SHP77 treated with DMSO at 0.1 percent for 48 hours (cell line): ENCODE data around the gene NKX2-3.

ENCODE experiments used
- DNase-seq: peaks from one replicate; lab custom pipeline; 2025; lab: John Stamatoyannopoulos, UW

The NKX2-3 gene

GRCh38 chr10:99532687-99533495, at the start of gene NKX2-3:
Gene NKX2-3 (plus strand): TSS chr10:99532942. CDS start chr10:99533132, 190 bp downstream.
- no peak for DNase-seq

GRCh38 chr10:99484626-99485581, 47.8 kb upstream of the NKX2-3 start:
- DNase-seq = no peak

GRCh38 chr10:99487125-99487807, 45.5 kb upstream of the NKX2-3 start:
- DNase-seq = no peak

- no peak for DNase-seq
Observed at GRCh38 chr10:99489271-99489670, 43.5 kb upstream of the NKX2-3 start.

GRCh38 chr10:99497343-99498025, 35.3 kb upstream of the NKX2-3 start:
- no peak for DNase-seq

- DNase-seq = no peak
Observed at GRCh38 chr10:99506416-99506815, 26.3 kb upstream of the NKX2-3 start.

GRCh38 chr10:99507265-99507664, 25.5 kb upstream of the NKX2-3 start:
- no peak for DNase-seq

- DNase-seq = no peak
Observed at GRCh38 chr10:99513061-99513460, 19.7 kb upstream of the NKX2-3 start.

GRCh38 chr10:99519690-99520039, 13.1 kb upstream of the NKX2-3 start:
- no peak for DNase-seq

- no peak for DNase-seq
Observed at GRCh38 chr10:99520040-99520846, 12.5 kb upstream of the NKX2-3 start.

GRCh38 chr10:99520847-99521764, 11.6 kb upstream of the NKX2-3 start:
- no peak for DNase-seq

- no peak for DNase-seq
Observed at GRCh38 chr10:99521765-99522469, 10.8 kb upstream of the NKX2-3 start.

- no peak for DNase-seq
Observed at GRCh38 chr10:99522470-99523250, 10.1 kb upstream of the NKX2-3 start.

- DNase-seq = no peak
Observed at GRCh38 chr10:99523251-99523773, 9.4 kb upstream of the NKX2-3 start.

- DNase-seq = no peak
Observed at GRCh38 chr10:99524050-99524666, 8.6 kb upstream of the NKX2-3 start.

- DNase-seq = no peak
Observed at GRCh38 chr10:99524736-99525380, 7.9 kb upstream of the NKX2-3 start.

GRCh38 chr10:99525897-99526296, 6.8 kb upstream of the NKX2-3 start:
- no peak for DNase-seq
